ENCODE data around the gene YPEL3. TPM values are rescaled to one million over a fixed set of nuclear protein-coding genes. Genes with fewer than 3 reads are reported as not detected.

The YPEL3 gene
- total RNA-seq, 4 donors from 2014 or later, result 72.7 to 222 (median 154) TPM

GRCh38 chr16:30067584-30067916 is 28.5 kb downstream of the YPEL3 start:
- WGBS, result 75% methylated on average over 6 of the region's 6 CpGs
- Histone ChIP-seq H3K27me3 (no peaks in the 10 kb centered on the region), H3K36me3 (peaks cover 48 to 59% (median 56%) of the 10 kb centered on the region in 4 donors), H3K4me1 (peaks cover 51 to 75% (median 70%) of the 10 kb centered on the region in 4 donors), H3K4me3 (peak overlapping the region; percentile 75 to 99 (median 92)), H3K9me3 (no peaks in the 10 kb centered on the region), H3K27ac (replicated peaks in 1 of 4) (peak overlapping the region; percentile 98 to 100 (median 99))
- no peak for TF ChIP-seq POLR2AphosphoS5 (IDR thresholded peaks at IDR 0.05)
- intact Hi-C loops (cut with DNase I), result no loop called here
- DNase-seq (ENCODE audit: extremely low spot score), result no peak

- Histone ChIP-seq H3K4me1 (peaks cover 51 to 77% (median 73%) of the 10 kb centered on the region in 4 donors), H3K27ac (replicated peaks in 1 of 4) (peak overlapping the region; percentile 98 to 100 (median 99)), H3K36me3 (peaks cover 45 to 53% (median 51%) of the 10 kb centered on the region in 4 donors), H3K4me3 (peak overlapping the region; percentile 75 to 99 (median 92)), H3K27me3 (no peaks in the 10 kb centered on the region), H3K9me3 (no peaks in the 10 kb centered on the region)
- no peak for DNase-seq (ENCODE audit: extremely low spot score)
- no peak for TF ChIP-seq EP300 (IDR thresholded peaks at IDR 0.05)
- no peak for TF ChIP-seq CTCF (IDR thresholded peaks at IDR 0.05)
- TF ChIP-seq POLR2A (IDR thresholded peaks at IDR 0.05; ENCODE audit: low read depth), result no peak
- no peak for TF ChIP-seq POLR2AphosphoS5 (IDR thresholded peaks at IDR 0.05)
- intact Hi-C loops (cut with DNase I), result no loop called here
- 43% methylated on average over 8 of the region's 21 CpGs for WGBS
These were observed 29.0 kb downstream of the YPEL3 start for GRCh38 chr16:30066761-30067583.

GRCh38 chr16:30065943-30066760 is 29.9 kb downstream of the YPEL3 start:
- Histone ChIP-seq H3K27ac (replicated peaks in 1 of 4) (peak overlapping the region; percentile 98 to 100 (median 99)), H3K9me3 (no peaks in the 10 kb centered on the region), H3K4me1 (peaks cover 52 to 72% (median 70%) of the 10 kb centered on the region in 4 donors), H3K4me3 (peak overlapping the region; percentile 75 to 99 (median 92)), H3K36me3 (peaks cover 37 to 45% (median 43%) of the 10 kb centered on the region in 4 donors), H3K27me3 (no peaks in the 10 kb centered on the region)
- intact Hi-C loops (cut with DNase I), result no loop called here
- DNase-seq (ENCODE audit: extremely low spot score), result no peak
- WGBS, result under 1% methylated on average over 27 of the region's 44 CpGs
- TF ChIP-seq CTCF (IDR thresholded peaks at IDR 0.05) (no peak), EP300 (IDR thresholded peaks at IDR 0.05) (no peak), POLR2AphosphoS5 (IDR thresholded peaks at IDR 0.05) (no peak), POLR2A (IDR thresholded peaks at IDR 0.05; ENCODE audit: low read depth) (no peak)

- H3K9me3 ChIP-seq, result no peaks in the 10 kb centered on the region
- H3K27ac ChIP-seq (replicated peaks in 1 of 4), result peak within 1 kb of the TSS; percentile 98 to 100 (median 99)
- WGBS, result under 1% methylated on average over 22 of the region's 99 CpGs
- DNase-seq (ENCODE audit: extremely low spot score), result peak; percentile 99
- TF ChIP-seq EP300 (IDR thresholded peaks at IDR 0.05), result no peak
- TF ChIP-seq POLR2AphosphoS5 (IDR thresholded peaks at IDR 0.05), result peak; percentile 94 to 99
- peak; percentile 98 for TF ChIP-seq POLR2A (IDR thresholded peaks at IDR 0.05; ENCODE audit: low read depth)
- no peak for TF ChIP-seq CTCF (IDR thresholded peaks at IDR 0.05)
- no peaks in the 10 kb centered on the region for H3K27me3 ChIP-seq
- H3K4me1 ChIP-seq, result peaks cover 52 to 72% (median 70%) of the 10 kb centered on the region in 4 donors
- H3K36me3 ChIP-seq, result peaks cover 28 to 37% (median 34%) of the 10 kb centered on the region in 4 donors
- peak within 1 kb of the TSS; percentile 75 to 99 (median 92) for H3K4me3 ChIP-seq
- intact Hi-C loops (cut with DNase I), result no loop called here
These were observed 30.7 kb downstream of the YPEL3 start, which contains the start of gene ALDOA for GRCh38 chr16:30065102-30065942. TSS of gene ALDOA (plus strand) at chr16:30065760. CDS start at chr16:30066898, 1,138 bp downstream.

Data from esophagus muscularis mucosa (tissue), 4 donors.